Fibroblast of villous mesenchyme (primary cell): Measurements from ENCODE around the gene TDRD12. TPM values are rescaled to one million over a fixed set of nuclear protein-coding genes. Genes with fewer than 3 reads are reported as not detected.

Experiments
- DNase-seq: peaks from one replicate; pipeline ENCODE4 v3.0.0-alpha.2; 2010; ENCODE audit warnings: low read depth
- H3K4me3 ChIP-seq: 2 replicates; pipeline ENCODE4 v1.5.1; 2011; ENCODE audit warnings: low read depth, mild to moderate bottlenecking, low read length
- CTCF ChIP-seq: IDR thresholded peaks from 2 replicates; pipeline ENCODE4 v1.5.1; 2012; ENCODE audit warnings: low read depth, mild to moderate bottlenecking, low read length; ENCODE audit not compliant: insufficient read depth
- total RNA-seq: library from RNA; depleted of rRNA; stranded (reverse); fragments of >200 nt; gene quantifications from 2 replicates; pipeline ENCODE4 v1.2.3, GENCODE V29; 2012

TDRD12 gene
- total RNA-seq, 1 donor, result under 0.01 TPM

- DNase-seq, result peak; percentile 78
- no peak for TF ChIP-seq CTCF
- H3K4me3 ChIP-seq, result peak within 1 kb of the TSS; percentile 93
Observed at GRCh38 chr19:32675720-32676185, 43.8 kb upstream of the TDRD12 start, which contains the start of gene RGS9BP. TSS of gene RGS9BP (plus strand) at chr19:32675848. CDS start at chr19:32676264, 416 bp downstream.

- H3K4me3 ChIP-seq, result peak overlapping the region; percentile 93
- DNase-seq, result no peak
Observed at GRCh38 chr19:32676186-32676894, 43.2 kb upstream of the TDRD12 start.

GRCh38 chr19:32676895-32677359 is 42.6 kb upstream of the TDRD12 start:
- TF ChIP-seq CTCF, result no peak
- H3K4me3 ChIP-seq, result peak overlapping the region; percentile 15
- DNase-seq, result peak; percentile 20

More at GRCh38 chr19:32676186-32676894, 43.2 kb upstream of the TDRD12 start:
- TF ChIP-seq CTCF, result no peak

GRCh38 chr19:32677657-32678056 is 41.9 kb upstream of the TDRD12 start:
- peak; percentile 33 for TF ChIP-seq CTCF
- H3K4me3 ChIP-seq, result peak overlapping the region; percentile 31
- peak; percentile 97 for DNase-seq

- TF ChIP-seq CTCF, result no peak
- no peak overlapping the region for H3K4me3 ChIP-seq
- no peak for DNase-seq
Observed at GRCh38 chr19:32680986-32681385, 38.6 kb upstream of the TDRD12 start.

- TF ChIP-seq CTCF, result no peak
- no peak for DNase-seq
- H3K4me3 ChIP-seq, result no peak overlapping the region
Observed at GRCh38 chr19:32682317-32682716, 37.2 kb upstream of the TDRD12 start.
